ENCODE measurements around the gene EMC1. TPM values are rescaled to one million over a fixed set of nuclear protein-coding genes. Genes with fewer than 3 reads are reported as not detected.

The EMC1 gene
- total RNA-seq, 2 experiments from 2014 or later, result 60.6 to 64.1 TPM

GRCh38 chr1:19202396-19202795 is 48.9 kb downstream of the EMC1 start:
- CTCF ChIA-PET, result interaction anchor here (0.5 to 1.2 kb wide), 3 partner anchors 9 to 221 kb away, joined by 3 read pairs; no protein-coding TSS in a partner anchor

GRCh38 chr1:19199969-19200604 is 51.2 kb downstream of the EMC1 start:
- POLR2A ChIA-PET, result no interaction called here
- CTCF ChIA-PET, result interaction anchor here (1.4 kb wide), 1 partner anchor 41 kb away, joined by 6 read pairs; no protein-coding TSS in a partner anchor

More at GRCh38 chr1:19202396-19202795, 48.9 kb downstream of the EMC1 start:
- POLR2A ChIA-PET, result no interaction called here

GRCh38 chr1:19199329-19199968 is 51.9 kb downstream of the EMC1 start:
- ChIA-PET CTCF (no interaction called here), POLR2A (no interaction called here)

GRCh38 chr1:19198820-19199219 is 52.5 kb downstream of the EMC1 start:
- POLR2A ChIA-PET, result no interaction called here
- CTCF ChIA-PET, result no interaction called here

GRCh38 chr1:19197845-19198244 is 53.5 kb downstream of the EMC1 start:
- POLR2A ChIA-PET, result no interaction called here
- CTCF ChIA-PET, result no interaction called here

- ChIA-PET CTCF (no interaction called here), POLR2A (no interaction called here)
These were observed 55.0 kb downstream of the EMC1 start for GRCh38 chr1:19196331-19196730.

GRCh38 chr1:19193004-19193403 is 58.3 kb downstream of the EMC1 start:
- ChIA-PET POLR2A (no interaction called here), CTCF (interaction anchor here (0.8 to 1.1 kb wide), 2 partner anchors 9 to 19 kb away, joined by 3 to 4 read pairs; no protein-coding TSS in a partner anchor)

GRCh38 chr1:19191811-19192210 is 59.5 kb downstream of the EMC1 start:
- POLR2A ChIA-PET, result no interaction called here
- CTCF ChIA-PET, result interaction anchor here (1.1 to 1.2 kb wide), 2 partner anchors 9 to 20 kb away, joined by 4 read pairs; no protein-coding TSS in a partner anchor

- ChIA-PET POLR2A (no interaction called here), CTCF (interaction anchor here (1.2 kb wide), 1 partner anchor 11 kb away, joined by 4 read pairs; no protein-coding TSS in a partner anchor)
These were observed 60.9 kb downstream of the EMC1 start for GRCh38 chr1:19190468-19190867.

- POLR2A ChIA-PET, result no interaction called here
- CTCF ChIA-PET, result no interaction called here
These were observed 62.1 kb downstream of the EMC1 start for GRCh38 chr1:19189270-19189669.

- ChIA-PET CTCF (interaction anchor here (1.2 kb wide), 1 partner anchor 53 kb away, joined by 3 read pairs; no protein-coding TSS in a partner anchor), POLR2A (no interaction called here)
These were observed 63.5 kb downstream of the EMC1 start for GRCh38 chr1:19187852-19188251.

GRCh38 chr1:19186001-19186400 is 65.3 kb downstream of the EMC1 start:
- ChIA-PET CTCF (interaction anchor here (1.4 kb wide), 1 partner anchor 10 kb away, joined by 3 read pairs; no protein-coding TSS in a partner anchor), POLR2A (interaction anchor here (0.5 to 0.6 kb wide), 2 partner anchors 24 to 99 kb away, joined by 3 read pairs; no protein-coding TSS in a partner anchor)

GRCh38 chr1:19182223-19182622 is 69.1 kb downstream of the EMC1 start:
- ChIA-PET CTCF (interaction anchor here (0.6 kb wide), 1 partner anchor 35 kb away, joined by 3 read pairs; no protein-coding TSS in a partner anchor), POLR2A (no interaction called here)

GRCh38 chr1:19180265-19180657 is 71.1 kb downstream of the EMC1 start:
- POLR2A ChIA-PET, result interaction anchor here (1.0 kb wide), 1 partner anchor 24 kb away, joined by 3 read pairs; no protein-coding TSS in a partner anchor
- CTCF ChIA-PET, result interaction anchor here (0.6 to 1.4 kb wide), 5 partner anchors 17 to 896 kb away, joined by 3 to 4 read pairs (median 3); no protein-coding TSS in a partner anchor

- POLR2A ChIA-PET, result interaction anchor here (0.6 to 1.0 kb wide), 2 partner anchors 25 to 462 kb away, joined by 3 to 7 read pairs; no protein-coding TSS in a partner anchor
- CTCF ChIA-PET, result interaction anchor here (1.0 to 1.4 kb wide), 3 partner anchors 16 to 62 kb away, joined by 3 to 4 read pairs (median 3); no protein-coding TSS in a partner anchor
These were observed 71.6 kb downstream of the EMC1 start for GRCh38 chr1:19179597-19180264.

GRCh38 chr1:19178734-19179398 is 72.5 kb downstream of the EMC1 start:
- ChIA-PET CTCF (interaction anchor here (1.3 to 1.4 kb wide), 2 partner anchors 16 to 57 kb away, joined by 3 read pairs; no protein-coding TSS in a partner anchor), POLR2A (interaction anchor here (0.6 kb wide), 1 partner anchor 462 kb away, joined by 7 read pairs; no protein-coding TSS in a partner anchor)

GRCh38 chr1:19177811-19178210 is 73.5 kb downstream of the EMC1 start:
- CTCF ChIA-PET, result no interaction called here
- POLR2A ChIA-PET, result no interaction called here

- POLR2A ChIA-PET, result no interaction called here
- CTCF ChIA-PET, result no interaction called here
These were observed 81.7 kb downstream of the EMC1 start for GRCh38 chr1:19169642-19170041.

- ChIA-PET CTCF (no interaction called here), POLR2A (interaction anchor here (1.1 kb wide), 1 partner anchor 42 kb away, joined by 4 read pairs; no protein-coding TSS in a partner anchor)
These were observed 84.2 kb downstream of the EMC1 start for GRCh38 chr1:19167140-19167539.
